GM19099 (cell line): Measurements from ENCODE around the gene RAP1GAP2.
"Not testable (repeated sequence)": the region's sequence is repeated elsewhere in the genome, so short reads cannot be mapped to it uniquely, and the experiment has no call there.

Source experiments
- POLR2A ChIP-seq: IDR thresholded peaks from 3 replicates; pipeline ENCODE4 v1.6.1; 2011; ENCODE audit warnings: low read depth; ENCODE audit not compliant: insufficient read length; ENCODE audit errors: extremely low read depth

Gene RAP1GAP2

DNA sequence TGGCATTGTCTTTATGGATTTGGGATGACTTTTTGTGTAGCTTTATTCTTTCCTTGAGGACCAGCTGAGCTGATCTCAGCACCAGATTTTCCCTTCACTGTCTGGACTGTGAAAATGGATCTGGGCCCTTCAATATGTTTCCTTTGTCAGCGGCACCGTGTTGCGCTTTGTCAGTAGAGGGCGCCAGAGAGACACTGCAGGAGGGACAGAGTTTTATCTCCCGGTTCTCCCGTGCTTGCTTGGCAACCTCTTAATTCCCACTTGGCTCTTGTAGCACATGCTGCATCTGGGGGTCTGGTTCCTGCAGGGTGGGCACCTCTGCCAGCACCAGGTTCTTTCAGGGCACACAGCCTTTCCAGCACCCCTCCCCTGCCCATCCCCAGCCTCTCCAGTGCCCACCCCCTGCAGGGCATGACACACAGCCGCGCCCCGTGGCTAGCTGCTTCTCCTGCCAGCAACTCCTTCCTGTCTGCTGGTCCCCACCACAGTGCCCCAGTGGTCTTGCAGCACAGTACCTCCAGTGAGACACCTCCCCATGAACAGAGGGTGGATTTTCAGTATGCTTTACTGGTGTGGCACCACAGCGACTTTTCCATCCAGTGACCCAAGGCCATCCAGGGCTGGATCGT is 247.6 kb downstream of the RAP1GAP2 start:
- TF ChIP-seq POLR2A: no peak

DNA sequence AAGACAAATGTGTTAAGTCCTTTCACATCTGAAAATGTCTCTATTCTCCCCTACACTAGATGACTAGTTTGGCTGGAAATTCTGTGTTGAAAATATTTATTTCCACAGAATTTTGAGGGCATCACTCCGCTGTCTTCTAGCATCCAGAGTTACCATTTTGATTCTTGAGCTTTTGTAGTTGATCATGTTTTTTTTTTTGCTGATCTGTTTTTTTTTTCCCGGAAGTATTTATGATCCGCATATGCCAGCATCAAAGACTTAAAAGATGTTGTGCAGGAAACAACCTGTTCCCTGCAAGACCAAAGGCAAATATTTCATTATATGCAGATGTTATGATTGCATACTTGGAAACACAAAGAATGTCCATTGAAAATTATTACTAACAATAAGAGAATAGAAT is 250.5 kb downstream of the RAP1GAP2 start:
- TF ChIP-seq POLR2A: no peak

DNA sequence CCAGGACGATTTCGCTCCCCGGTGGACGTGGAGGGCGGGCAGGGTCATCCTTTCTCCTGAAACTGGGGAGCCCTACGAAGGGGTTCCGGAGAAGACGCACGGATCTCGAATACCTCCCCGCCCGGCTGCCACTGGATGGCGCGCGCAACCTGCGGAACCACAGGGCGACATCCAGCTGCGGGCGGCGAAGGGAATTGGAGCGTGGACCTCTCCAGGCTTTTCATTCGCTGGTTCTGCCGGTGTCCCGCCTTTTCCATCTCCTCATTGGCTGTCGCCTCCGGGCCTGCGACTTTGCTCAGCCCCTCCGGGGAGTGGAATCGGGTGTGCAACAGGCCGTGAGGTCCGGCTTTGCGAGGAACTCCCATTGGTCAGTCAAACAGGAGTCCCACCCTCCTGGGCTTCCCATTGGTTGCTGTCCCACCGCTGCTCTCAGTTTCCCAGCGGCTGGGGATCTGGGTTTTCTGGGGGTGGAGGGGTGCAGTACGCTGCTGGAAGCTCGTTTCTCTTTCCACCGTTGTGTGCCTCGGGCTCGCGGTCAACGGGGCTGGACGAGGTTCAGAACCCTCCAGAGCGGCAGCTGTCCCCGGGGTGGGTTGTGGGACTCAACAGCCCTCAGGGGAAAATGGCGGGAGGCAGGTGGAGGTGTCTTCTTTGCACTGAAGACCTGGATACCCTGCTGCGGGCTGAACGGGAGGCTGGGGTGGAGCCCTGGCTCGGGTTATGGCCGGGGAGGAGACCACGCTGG is 252.7 kb downstream of the RAP1GAP2 start:
- TF ChIP-seq POLR2A: peak; percentile 39

DNA sequence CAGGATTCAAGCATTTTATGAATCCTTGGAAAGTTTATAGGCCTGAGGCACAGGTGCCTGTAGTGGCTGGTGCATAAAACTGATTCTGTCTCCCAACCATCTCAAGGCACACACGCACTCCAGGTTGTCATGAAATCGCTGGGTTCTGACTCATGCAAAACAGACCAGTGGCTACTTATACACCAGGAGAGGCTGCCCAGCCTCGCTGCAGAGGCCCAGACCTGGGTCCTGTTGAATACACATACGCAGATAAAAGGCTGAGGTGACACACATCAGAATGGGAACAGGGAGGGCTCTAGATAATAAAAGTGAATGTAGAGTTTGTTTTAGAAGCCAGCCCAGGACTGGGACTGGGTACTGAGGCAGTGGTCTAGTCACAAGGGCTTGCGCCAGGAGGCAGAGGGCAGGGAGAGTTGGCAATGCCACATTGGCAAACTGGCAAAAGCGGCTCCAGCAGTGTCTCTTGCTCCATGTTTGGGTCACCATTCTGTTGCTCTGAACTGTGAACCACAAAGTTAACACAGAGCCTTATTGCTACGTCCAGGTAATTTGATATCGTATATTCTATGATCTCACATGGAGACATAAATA is 253.6 kb downstream of the RAP1GAP2 start:
- no peak for TF ChIP-seq POLR2A

DNA sequence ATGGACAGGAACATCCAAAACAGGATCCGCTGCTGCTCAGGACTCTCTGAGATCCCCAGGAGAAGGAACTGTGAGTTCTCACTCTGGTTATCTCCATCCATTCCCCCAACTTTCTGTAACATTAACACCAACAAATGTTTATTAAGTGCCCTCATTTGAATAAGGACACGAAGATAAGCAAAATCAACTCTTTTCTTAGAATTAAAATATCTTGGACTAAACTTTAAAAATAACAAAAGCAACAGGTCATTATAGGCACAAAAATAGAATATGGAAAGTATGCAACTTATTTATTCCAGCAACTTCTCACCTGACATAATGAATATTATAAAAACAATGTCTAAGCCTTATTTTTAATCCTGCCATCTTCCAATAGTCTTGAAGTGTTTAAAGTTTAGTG is 267.3 kb downstream of the RAP1GAP2 start, which contains the start of gene OR1D5:
TSS of gene OR1D5 (minus strand) at position 101 of the 400 bp plus-strand sequence. CDS start at position 101, 0 bp downstream.
- TF ChIP-seq POLR2A: not testable (repeated sequence)
